GM13977 (cell line): ENCODE measurements around the gene FAF2.

Experiments
- DNase-seq: peaks from one replicate; pipeline ENCODE4 v3.0.0; 2012; ENCODE audit warnings: low spot score
- in situ Hi-C: fragments of 300-500 bp; cut with MboI; formaldehyde crosslinking; loops from one replicate; pipeline ENCODE4 v1.12.0; 2022; ENCODE audit warnings: low sequenced_read_pairs, low pct_unique_long_range_greater_than_20kb, mixed read lengths, inconsistent platforms; ENCODE audit not compliant: unreplicated experiment
- TF ChIP-seq, protein P1 (sequence below): IDR thresholded peaks from 2 replicates; pipeline ENCODE4 v1.5.1; 2012; ENCODE audit warnings: mild to moderate bottlenecking, control low read depth; ENCODE audit not compliant: insufficient read depth; ENCODE audit errors: extremely low read depth, missing control alignments

FAF2 gene

DNA sequence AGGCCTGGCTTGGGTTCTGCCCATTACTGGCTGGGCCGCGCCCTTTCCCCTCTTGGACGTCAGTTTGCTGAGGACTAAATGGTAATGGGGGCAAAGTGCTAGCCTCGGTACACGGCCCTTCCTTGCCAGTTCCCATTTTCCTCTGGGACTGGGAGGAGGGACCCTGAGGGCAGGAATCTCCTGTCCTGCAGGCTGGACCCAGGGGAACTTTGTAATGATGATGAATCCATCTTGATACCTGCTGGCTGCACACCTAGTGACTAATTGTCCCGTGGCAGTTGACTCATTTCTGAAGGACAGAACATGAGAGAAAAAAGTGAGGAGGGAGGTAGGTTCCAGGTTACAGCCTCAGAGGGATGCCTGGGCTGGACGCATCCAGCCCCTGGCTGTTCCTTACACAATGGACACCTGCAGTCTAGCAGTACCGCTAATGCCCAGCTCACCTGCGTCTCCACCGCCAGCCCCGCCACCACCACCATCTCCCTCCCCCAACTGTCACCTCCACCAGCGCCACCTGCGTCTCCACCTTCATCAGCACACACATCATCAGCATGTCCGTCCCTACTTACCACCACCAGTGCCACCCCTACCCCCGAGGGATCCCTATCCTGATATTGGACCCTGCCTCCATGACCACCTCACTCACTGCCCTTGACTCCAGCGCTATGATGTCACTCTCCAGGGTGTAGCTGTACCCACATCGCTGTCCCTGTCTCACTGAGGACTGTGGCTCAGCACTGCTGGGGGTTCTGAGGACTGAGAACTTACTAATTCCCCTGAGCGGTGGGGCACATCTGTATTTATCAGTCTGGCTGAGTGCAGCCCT lies 105.3 kb downstream of the FAF2 start:
- TF ChIP-seq, protein P1, sequence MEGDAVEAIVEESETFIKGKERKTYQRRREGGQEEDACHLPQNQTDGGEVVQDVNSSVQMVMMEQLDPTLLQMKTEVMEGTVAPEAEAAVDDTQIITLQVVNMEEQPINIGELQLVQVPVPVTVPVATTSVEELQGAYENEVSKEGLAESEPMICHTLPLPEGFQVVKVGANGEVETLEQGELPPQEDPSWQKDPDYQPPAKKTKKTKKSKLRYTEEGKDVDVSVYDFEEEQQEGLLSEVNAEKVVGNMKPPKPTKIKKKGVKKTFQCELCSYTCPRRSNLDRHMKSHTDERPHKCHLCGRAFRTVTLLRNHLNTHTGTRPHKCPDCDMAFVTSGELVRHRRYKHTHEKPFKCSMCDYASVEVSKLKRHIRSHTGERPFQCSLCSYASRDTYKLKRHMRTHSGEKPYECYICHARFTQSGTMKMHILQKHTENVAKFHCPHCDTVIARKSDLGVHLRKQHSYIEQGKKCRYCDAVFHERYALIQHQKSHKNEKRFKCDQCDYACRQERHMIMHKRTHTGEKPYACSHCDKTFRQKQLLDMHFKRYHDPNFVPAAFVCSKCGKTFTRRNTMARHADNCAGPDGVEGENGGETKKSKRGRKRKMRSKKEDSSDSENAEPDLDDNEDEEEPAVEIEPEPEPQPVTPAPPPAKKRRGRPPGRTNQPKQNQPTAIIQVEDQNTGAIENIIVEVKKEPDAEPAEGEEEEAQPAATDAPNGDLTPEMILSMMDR = no peak
- no peak for DNase-seq
- in situ Hi-C loops = no loop called here

- DNase-seq = no peak
- TF ChIP-seq, protein P1 = no peak
- in situ Hi-C loops = no loop called here
These were observed 109.7 kb downstream of the FAF2 start for GRCh38 chr5:176557846-176558245.
